Keratinocyte (primary cell): Measurements from ENCODE around the gene SESN3. TPM values are rescaled to one million over a fixed set of nuclear protein-coding genes. Genes with fewer than 3 reads are reported as not detected.

Source experiments
- DNase-seq: peaks from one replicate; pipeline ENCODE4 v3.0.0-alpha.2; 2011; ENCODE audit warnings: low read depth, missing footprints, low spot score
- FAIRE-seq: peaks from 2 replicates; lab custom pipeline; 2011; peaks lifted over from hg19 to GRCh38; lab: Jason Lieb, UNC
- H2AFZ ChIP-seq: 2 replicates; pipeline ENCODE4 v1.6.0; 2012; ENCODE audit warnings: low read length, control low read depth, inconsistent platforms; ENCODE audit not compliant: control insufficient read depth
- H3K27ac ChIP-seq: 2 replicates; pipeline ENCODE4 v1.5.1; 2011; ENCODE audit warnings: low read length; ENCODE audit not compliant: control insufficient read depth, insufficient read depth
- H3K27me3 ChIP-seq: 3 replicates; pipeline ENCODE4 v1.6.0; 2011; ENCODE audit warnings: low read length; ENCODE audit not compliant: control insufficient read depth, insufficient read depth; ENCODE audit errors: extremely low read depth
- H3K36me3 ChIP-seq, 2 experiments: 2 replicates in 1 of 2; 3 replicates in 1 of 2; pipeline ENCODE4 v1.5.1; 2011; ENCODE audit warnings: low read length in 2 of 2, mild to moderate bottlenecking in 1 of 2; ENCODE audit not compliant: control insufficient read depth in 2 of 2, insufficient read depth in 2 of 2; ENCODE audit errors: extremely low read depth in 1 of 2
- H3K4me1 ChIP-seq: 3 replicates; pipeline ENCODE4 v1.5.1; 2011; ENCODE audit warnings: low read length; ENCODE audit not compliant: control insufficient read depth, insufficient read depth; ENCODE audit errors: extremely low read depth
- H3K4me2 ChIP-seq: 3 replicates; pipeline ENCODE4 v1.6.0; 2011; ENCODE audit warnings: low read depth, low read length; ENCODE audit not compliant: control insufficient read depth, insufficient read depth; ENCODE audit errors: extremely low read depth
- H3K4me3 ChIP-seq, 3 experiments: fragments of 200-600 bp in 1 of 3; sonication (generic) in 1 of 3; 2 replicates in 2 of 3; 3 replicates in 1 of 3; pipeline ENCODE4 v1.5.1; 2011 to 2016; ENCODE audit warnings: low read length in 3 of 3, mild to moderate bottlenecking in 3 of 3, control low read depth in 2 of 3, inconsistent platforms in 1 of 3, low read depth in 1 of 3, mixed read lengths in 1 of 3, mixed run types in 1 of 3, moderate library complexity in 1 of 3; ENCODE audit not compliant: control insufficient read depth in 2 of 3, insufficient read depth in 2 of 3; ENCODE audit errors: extremely low read depth in 1 of 3
- H3K79me2 ChIP-seq: 2 replicates; pipeline ENCODE4 v1.6.0; 2012; ENCODE audit warnings: low read length; ENCODE audit not compliant: control insufficient read depth, insufficient read depth
- H3K9ac ChIP-seq: 3 replicates; pipeline ENCODE4 v1.6.0; 2011; ENCODE audit warnings: low read length; ENCODE audit not compliant: control insufficient read depth, insufficient read depth; ENCODE audit errors: extremely low read depth
- H3K9me1 ChIP-seq: 3 replicates; pipeline ENCODE4 v1.6.0; 2011; ENCODE audit warnings: low read length; ENCODE audit not compliant: control insufficient read depth, insufficient read depth; ENCODE audit errors: extremely low read depth
- H3K9me3 ChIP-seq: 2 replicates; pipeline ENCODE4 v1.5.1; 2012; ENCODE audit warnings: low read depth, low read length; ENCODE audit not compliant: control insufficient read depth
- H4K20me1 ChIP-seq: 3 replicates; pipeline ENCODE4 v1.6.0; 2011; ENCODE audit warnings: low read length; ENCODE audit not compliant: control insufficient read depth, insufficient read depth; ENCODE audit errors: extremely low read depth
- CTCF ChIP-seq, 3 experiments: IDR thresholded peaks in 1 of 3; conservative IDR thresholded peaks in 1 of 3; optimal IDR thresholded peaks in 1 of 3; 2 replicates in 2 of 3; 3 replicates in 1 of 3; pipeline versions ENCODE3 to v1.5.1; 2011; ENCODE audit warnings: low read length in 3 of 3, mild to moderate bottlenecking in 3 of 3, moderate library complexity in 2 of 3, control low read depth in 1 of 3, inconsistent platforms in 1 of 3; ENCODE audit not compliant: insufficient read depth in 2 of 3; ENCODE audit errors: extremely low read depth in 1 of 3
- EZH2 ChIP-seq: IDR thresholded peaks from one replicate; pipeline ENCODE4 v1.6.1; 2012; ENCODE audit warnings: inconsistent platforms, mild to moderate bottlenecking, low read length, moderate library complexity
- dilution Hi-C: fragments of 300-500 bp; cut with MboI; formaldehyde crosslinking; loops from one replicate; pipeline ENCODE4 v1.7.0; 2020; ENCODE audit warnings: low sequenced_read_pairs; ENCODE audit not compliant: extremely low pct_ligation_motif_present
- polyA plus RNA-seq, 5 experiments: library from polyadenylated mRNA; depleted of rRNA in 3 of 5; stranded (reverse) in 3 of 5; stranded (forward) in 1 of 5; unstranded in 1 of 5; fragments of >200 nt; gene quantifications; 1 replicate in 1 of 5; 2 replicates in 3 of 5; 3 replicates in 1 of 5; pipeline versions ENCODE4 v1.2.1 to v1.2.3, GENCODE V29; 2011 to 2012; ENCODE audit warnings: missing spikeins in 2 of 5, low read depth in 1 of 5, low replicate concordance in 1 of 5

The SESN3 gene
- polyA plus RNA-seq, 1 donor (not counting 4 experiments of a cell fraction or from before 2014, with no cell fraction given) = 35.2 TPM

GRCh38 chr11:95242845-95243605 lies 12.0 kb upstream of the SESN3 start:
- Histone ChIP-seq H3K36me3 (no peaks in the 10 kb centered on the region), H3K79me2 (no peaks in the 10 kb centered on the region), H2AFZ (no peak overlapping the region), H3K9me1 (no peaks in the 10 kb centered on the region), H3K9ac (no peak overlapping the region), H3K4me1 (peaks cover 22% of the 10 kb centered on the region), H3K4me3 (no peak overlapping the region), H4K20me1 (no peaks in the 10 kb centered on the region), H3K27me3 (no peaks in the 10 kb centered on the region), H3K4me2 (no peak overlapping the region), H3K27ac (no peak overlapping the region), H3K9me3 (no peaks in the 10 kb centered on the region)
- DNase-seq (no peak), FAIRE-seq (no peak)
- dilution Hi-C loops = no loop called here
- TF ChIP-seq EZH2 (no peak), CTCF (optimal IDR thresholded peaks at IDR 0.05 in 1 of 3, IDR thresholded peaks at IDR 0.05 in 1 of 3, conservative IDR thresholded peaks at IDR 0.05 in 1 of 3; ENCODE audit: extremely low read depth in 1 of 3, insufficient read depth in 2 of 3, low read length in 3 of 3) (no peak)

- Histone ChIP-seq H3K9me1 (no peaks in the 10 kb centered on the region), H3K4me2 (no peak overlapping the region)
Measured at GRCh38 chr11:95242091-95242844, 11.3 kb upstream of the SESN3 start.

More at GRCh38 chr11:95242091-95242844, 11.3 kb upstream of the SESN3 start:
- Histone ChIP-seq H3K79me2 (no peaks in the 10 kb centered on the region), H2AFZ (peak overlapping the region; percentile 41), H3K27me3 (no peaks in the 10 kb centered on the region), H3K9me3 (no peaks in the 10 kb centered on the region), H3K27ac (no peak overlapping the region), H3K36me3 (no peaks in the 10 kb centered on the region), H4K20me1 (no peaks in the 10 kb centered on the region), H3K9ac (no peak overlapping the region), H3K4me3 (no peak overlapping the region), H3K4me1 (peaks cover 22% of the 10 kb centered on the region)
- DNase-seq (no peak), FAIRE-seq (no peak)
- TF ChIP-seq CTCF (optimal IDR thresholded peaks at IDR 0.05 in 1 of 3, IDR thresholded peaks at IDR 0.05 in 1 of 3, conservative IDR thresholded peaks at IDR 0.05 in 1 of 3; ENCODE audit: extremely low read depth in 1 of 3, insufficient read depth in 2 of 3, low read length in 3 of 3) = no peak
- no peak for TF ChIP-seq EZH2
- dilution Hi-C loops = no loop called here
